Epithelial cell of proximal tubule (primary cell): ENCODE data around the gene FBXO31. TPM values are rescaled to one million over a fixed set of nuclear protein-coding genes. Genes with fewer than 3 reads are reported as not detected.

ENCODE experiments used
- DNase-seq: peaks from one replicate; pipeline ENCODE4 v3.0.0-alpha.2; 2011; ENCODE audit warnings: low read depth
- H3K4me3 ChIP-seq: 2 replicates; pipeline ENCODE4 v1.5.1; 2011; ENCODE audit warnings: low read depth, mild to moderate bottlenecking, low read length
- CTCF ChIP-seq: conservative IDR thresholded peaks from 2 replicates; pipeline ENCODE4 v1.5.1; 2012; ENCODE audit warnings: low read depth, mild to moderate bottlenecking, low read length
- total RNA-seq: library from RNA; depleted of rRNA; stranded (reverse); fragments of >200 nt; gene quantifications from 2 replicates; pipeline ENCODE4 v1.2.3, GENCODE V29; 2015

The FBXO31 gene
- total RNA-seq, 1 donor from 2014 or later: 18.0 TPM

GRCh38 chr16:87335625-87336433 lies 47.7 kb downstream of the FBXO31 start:
- no peak overlapping the region for H3K4me3 ChIP-seq
- no peak for TF ChIP-seq CTCF
- DNase-seq: no peak

- TF ChIP-seq CTCF: no peak
- no peak overlapping the region for H3K4me3 ChIP-seq
- no peak for DNase-seq
These were observed 48.6 kb downstream of the FBXO31 start for GRCh38 chr16:87334651-87335624.

- DNase-seq: no peak
- TF ChIP-seq CTCF: no peak
- H3K4me3 ChIP-seq: no peak overlapping the region
These were observed 49.8 kb downstream of the FBXO31 start for GRCh38 chr16:87333581-87334331.

- TF ChIP-seq CTCF: no peak
- no peak overlapping the region for H3K4me3 ChIP-seq
- no peak for DNase-seq
These were observed 50.5 kb downstream of the FBXO31 start for GRCh38 chr16:87333101-87333500.

DNA sequence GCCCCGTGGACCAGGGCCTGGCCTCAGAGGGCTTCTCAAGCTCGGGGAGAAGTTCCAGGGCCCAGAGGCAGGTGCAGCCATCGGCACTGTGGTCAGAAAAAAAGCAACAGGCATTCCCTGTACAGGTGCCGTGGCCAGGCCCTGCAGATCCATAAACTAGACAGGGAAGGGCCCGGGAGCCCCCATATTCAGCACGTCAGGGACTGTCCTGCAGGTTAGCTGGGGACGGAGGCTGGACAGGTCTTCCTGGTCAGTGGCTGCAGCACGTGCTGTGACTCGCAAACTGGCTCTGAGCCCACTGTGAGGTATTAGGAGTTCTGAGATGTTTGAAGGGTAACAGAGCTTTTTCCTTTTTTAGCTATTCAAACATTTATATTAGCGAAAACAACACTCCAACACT lies 51.4 kb downstream of the FBXO31 start:
- TF ChIP-seq CTCF: no peak
- DNase-seq: no peak
- no peak overlapping the region for H3K4me3 ChIP-seq

GRCh38 chr16:87331241-87331801 lies 52.3 kb downstream of the FBXO31 start:
- DNase-seq: no peak
- no peak overlapping the region for H3K4me3 ChIP-seq
- no peak for TF ChIP-seq CTCF
